ENCODE data around the gene FGFR3.

DNA sequence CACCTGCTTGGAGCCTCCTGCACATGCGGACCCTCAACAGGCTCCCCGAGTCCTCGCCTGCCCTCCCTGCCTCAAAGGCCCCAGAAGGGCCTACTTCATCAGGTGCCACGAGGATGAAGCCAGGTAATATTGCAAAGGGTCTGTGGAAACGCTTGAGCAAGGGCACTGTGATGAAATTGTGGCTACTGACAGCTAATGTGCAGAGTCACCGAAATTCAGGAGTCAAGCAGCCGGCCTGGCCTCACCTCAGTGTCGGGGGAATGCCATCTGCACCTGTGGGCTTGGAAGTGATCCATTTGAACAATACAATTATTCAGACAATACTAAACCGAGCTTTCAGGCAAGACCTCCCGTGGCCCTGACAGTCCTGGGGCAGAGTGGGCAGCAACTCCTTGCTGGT is 3.1 kb upstream of the FGFR3 start:
- TF ChIP-seq POLR2AphosphoS5 (IDR thresholded peaks at IDR 0.05) = no peak
- no peak for TF ChIP-seq CTCF (IDR thresholded peaks at IDR 0.05)
- no peak for TF ChIP-seq POLR2A (IDR thresholded peaks at IDR 0.05)
